Activated CD4-positive, CD25-positive, alpha-beta regulatory T cell treated with anti-CD3 and anti-CD28 coated beads, Interleukin-2, amount 50 U/mL, for 16 hours (primary cell): ENCODE results near the gene MAD1L1.
"Not testable (repeated sequence)": the region's sequence is repeated elsewhere in the genome, so short reads cannot be mapped to it uniquely, and the experiment has no call there.

Experiments used
- DNase-seq: peaks from one replicate; pipeline ENCODE4 v3.0.0-alpha.2; 2020; ENCODE audit warnings: low read depth, low spot score

MAD1L1 gene

DNA sequence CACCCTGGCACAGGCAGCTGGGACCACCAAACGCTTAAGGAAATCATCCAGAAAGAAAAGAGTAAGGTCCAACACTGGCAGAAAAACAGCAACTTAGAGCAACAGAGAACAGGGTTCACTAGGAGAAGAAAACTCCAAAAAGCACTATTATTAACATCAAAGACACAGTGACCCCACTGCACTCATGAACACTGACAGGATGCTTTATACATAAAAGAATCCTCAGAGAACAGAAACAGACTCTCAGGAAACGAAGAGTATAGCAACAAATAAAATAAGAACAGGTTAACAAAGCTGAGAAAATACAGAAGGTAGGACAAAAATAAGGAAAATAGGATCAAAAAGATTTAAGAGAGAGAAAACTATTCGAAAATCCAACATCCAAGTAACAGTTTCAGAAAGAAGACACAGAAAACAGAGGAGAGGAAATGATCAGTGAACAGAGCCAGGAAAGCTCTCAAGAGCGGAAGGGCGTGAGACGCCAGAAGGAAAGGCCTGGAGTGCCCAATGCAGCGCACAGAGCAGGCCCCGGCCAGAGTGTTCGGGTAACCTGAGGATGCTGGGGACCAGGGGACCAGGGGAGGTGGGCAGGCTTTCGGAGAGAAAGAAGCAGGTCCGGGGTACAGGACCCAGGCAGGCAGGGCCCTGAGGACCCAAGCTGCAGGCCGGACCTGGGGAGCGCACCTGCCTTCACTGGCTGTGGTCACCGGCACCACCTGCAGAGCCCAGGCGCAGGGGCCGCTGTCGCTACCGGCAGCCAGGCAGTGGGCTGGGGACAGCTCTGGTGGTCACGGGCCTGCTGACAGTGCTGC is 258.2 kb downstream of the MAD1L1 start:
- DNase-seq = no peak

DNA sequence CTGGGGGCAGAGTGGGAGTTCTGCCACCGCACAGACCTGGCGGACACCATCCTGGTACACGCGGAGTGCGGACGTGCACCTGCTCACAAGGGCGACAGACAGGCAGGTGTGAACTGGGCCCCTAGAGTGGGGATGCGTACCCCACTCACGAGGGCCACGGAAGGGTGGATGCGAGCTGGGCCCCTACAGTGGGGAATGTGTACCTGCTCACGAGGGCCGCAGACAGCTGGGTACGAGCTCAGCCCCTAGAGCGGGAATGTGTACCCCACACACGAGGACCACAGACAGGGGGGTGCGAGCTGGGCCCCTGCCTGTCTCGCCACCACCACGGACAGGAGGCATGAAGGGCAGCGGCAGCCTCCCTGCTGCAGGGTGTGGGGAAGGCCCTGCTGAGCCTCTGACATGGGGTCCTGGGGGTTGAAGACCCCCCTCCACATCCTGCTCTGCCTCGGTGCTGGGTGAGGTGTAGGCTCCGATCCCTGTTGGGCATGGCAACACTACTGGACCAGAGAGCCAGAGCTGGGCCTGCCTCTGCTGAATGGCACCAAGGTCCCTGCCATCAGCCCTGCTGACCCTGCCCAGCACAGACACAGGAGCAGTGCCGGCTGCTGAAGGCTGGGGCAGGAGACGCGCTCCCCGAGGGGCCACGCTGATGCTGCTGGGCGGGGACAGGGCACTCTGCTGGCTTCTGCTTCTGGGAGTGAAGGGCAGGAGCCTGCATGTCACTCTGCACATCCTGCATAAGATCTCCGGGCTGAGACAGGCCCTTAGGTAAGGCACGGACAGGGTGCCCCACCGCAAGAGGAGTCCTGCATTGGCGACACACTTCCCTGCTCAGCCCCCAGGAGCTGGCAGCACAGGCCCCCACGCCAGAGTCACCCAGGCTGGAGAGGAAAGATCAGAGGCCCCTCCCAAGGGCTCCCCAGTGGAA is 259.2 kb downstream of the MAD1L1 start:
- DNase-seq = no peak

DNA sequence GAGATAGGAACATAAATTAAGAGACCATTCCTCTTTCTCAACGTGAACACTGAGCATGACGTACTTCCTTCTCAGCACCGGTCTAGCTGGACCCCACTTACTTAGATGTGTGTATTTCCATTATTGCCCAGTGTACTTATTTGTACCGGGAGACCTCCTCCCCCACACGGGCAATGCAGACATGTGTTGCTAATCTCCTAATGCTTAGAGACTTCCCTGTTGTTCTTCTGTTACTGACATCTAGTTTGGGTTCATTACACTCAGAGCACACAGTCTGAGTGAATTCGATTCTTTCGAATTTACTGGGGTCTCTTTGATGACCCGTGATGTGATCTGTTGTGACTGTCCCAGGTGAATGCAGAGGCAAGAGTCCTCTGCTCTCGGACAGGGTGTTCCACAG is 260.0 kb downstream of the MAD1L1 start:
- no peak for DNase-seq

GRCh38 chr7:1971946-1972654 is 260.6 kb downstream of the MAD1L1 start:
- DNase-seq = no peak

GRCh38 chr7:1970895-1971294 is 261.9 kb downstream of the MAD1L1 start:
- no peak for DNase-seq

DNA sequence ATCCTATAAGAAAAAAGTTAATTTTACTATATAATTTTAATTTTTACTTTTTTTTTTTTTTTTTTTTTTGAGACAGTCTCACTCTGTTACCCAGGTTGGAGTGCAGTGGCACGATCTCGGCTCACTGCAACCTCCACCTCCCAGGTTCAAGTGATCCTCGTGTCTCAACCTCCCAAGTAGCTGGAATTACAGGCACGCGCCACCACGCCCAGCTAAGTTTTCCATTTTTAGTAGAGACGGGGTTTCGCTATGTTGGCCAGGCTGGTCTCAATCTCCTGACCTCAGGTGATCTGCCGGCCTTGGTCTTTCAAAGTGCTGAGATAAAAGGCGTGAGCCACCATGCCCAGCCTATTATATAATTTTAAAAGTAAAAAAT is 262.5 kb downstream of the MAD1L1 start:
- DNase-seq = not testable (repeated sequence)

- no peak for DNase-seq
Measured at GRCh38 chr7:1969459-1970284, 263.1 kb downstream of the MAD1L1 start.

GRCh38 chr7:1968397-1969111 is 264.2 kb downstream of the MAD1L1 start:
- DNase-seq = no peak

- no peak for DNase-seq
Measured at GRCh38 chr7:1967512-1968396, 265.0 kb downstream of the MAD1L1 start.

- no peak for DNase-seq
Measured at GRCh38 chr7:1966631-1967200, 266.0 kb downstream of the MAD1L1 start.

- no peak for DNase-seq
Measured at GRCh38 chr7:1965579-1966294, 267.0 kb downstream of the MAD1L1 start.

- no peak for DNase-seq
Measured at GRCh38 chr7:1964913-1965578, 267.7 kb downstream of the MAD1L1 start.

GRCh38 chr7:1964211-1964912 is 268.4 kb downstream of the MAD1L1 start:
- no peak for DNase-seq

DNA sequence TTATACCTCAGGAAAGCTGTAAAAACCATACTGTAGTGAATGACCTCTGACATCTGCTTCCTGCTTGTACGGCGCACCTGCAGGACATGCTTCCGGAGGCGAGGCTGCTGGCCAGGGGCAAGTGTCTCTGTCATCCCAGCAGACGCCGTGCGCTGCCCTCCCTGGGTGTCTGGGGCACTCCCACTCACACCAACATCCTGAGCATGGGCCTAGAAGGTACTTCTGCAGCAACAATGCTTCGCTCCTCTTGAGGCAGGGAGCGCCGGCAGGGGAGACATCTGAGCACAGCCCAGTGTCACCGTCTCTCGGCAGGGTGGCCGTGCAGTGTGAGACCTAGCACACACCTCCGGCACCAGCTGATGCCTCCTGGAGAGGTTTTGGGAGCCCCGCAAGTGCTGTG is 269.2 kb downstream of the MAD1L1 start:
- no peak for DNase-seq

GRCh38 chr7:1961701-1962276 is 271.0 kb downstream of the MAD1L1 start:
- peak; percentile 28 for DNase-seq

- DNase-seq = no peak
Measured at GRCh38 chr7:1959305-1959704, 273.4 kb downstream of the MAD1L1 start.
